ACC112 (cell line): ENCODE data around the gene GPHN.
"Not testable (repeated sequence)": the region's sequence is repeated elsewhere in the genome, so short reads cannot be mapped to it uniquely, and the experiment has no call there.

ENCODE experiments used
- H2AFZ ChIP-seq: fragments of 200-600 bp; sonication (generic); one replicate; pipeline ENCODE4 v1.6.0; 2017; ENCODE audit warnings: antibody characterized with exemption, low read length; ENCODE audit not compliant: unreplicated experiment
- H3K27ac ChIP-seq: fragments of 200-600 bp; sonication (generic); 2 replicates; pipeline ENCODE4 v1.5.1; 2014; ENCODE audit warnings: low read depth, mild to moderate bottlenecking, antibody characterized with exemption, low read length, moderate library complexity
- H3K27me3 ChIP-seq: fragments of 200-600 bp; sonication (generic); 2 replicates; pipeline ENCODE4 v1.6.1; 2014; ENCODE audit warnings: mild to moderate bottlenecking, antibody characterized with exemption, low read length, moderate library complexity, mixed read lengths; ENCODE audit not compliant: insufficient read depth
- H3K36me3 ChIP-seq: fragments of 200-600 bp; sonication (generic); 2 replicates; pipeline ENCODE4 v1.6.1; 2016; ENCODE audit warnings: mild to moderate bottlenecking, antibody characterized with exemption, low read length, moderate library complexity, mixed read lengths; ENCODE audit not compliant: insufficient read depth
- H3K4me1 ChIP-seq: fragments of 200-600 bp; sonication (generic); one replicate; pipeline ENCODE4 v1.6.1; 2016; ENCODE audit warnings: low read length, mixed read lengths; ENCODE audit not compliant: insufficient read depth, unreplicated experiment, control insufficient read depth
- H3K4me3 ChIP-seq: fragments of 200-600 bp; sonication (generic); 2 replicates; pipeline ENCODE4 v1.5.1; 2014; ENCODE audit warnings: mild to moderate bottlenecking, low read depth, low read length
- H3K79me2 ChIP-seq: fragments of 200-600 bp; sonication (generic); one replicate; pipeline ENCODE4 v1.6.0; 2016; ENCODE audit warnings: low read length; ENCODE audit not compliant: control insufficient read depth, unreplicated experiment, insufficient read depth

GPHN gene

DNA sequence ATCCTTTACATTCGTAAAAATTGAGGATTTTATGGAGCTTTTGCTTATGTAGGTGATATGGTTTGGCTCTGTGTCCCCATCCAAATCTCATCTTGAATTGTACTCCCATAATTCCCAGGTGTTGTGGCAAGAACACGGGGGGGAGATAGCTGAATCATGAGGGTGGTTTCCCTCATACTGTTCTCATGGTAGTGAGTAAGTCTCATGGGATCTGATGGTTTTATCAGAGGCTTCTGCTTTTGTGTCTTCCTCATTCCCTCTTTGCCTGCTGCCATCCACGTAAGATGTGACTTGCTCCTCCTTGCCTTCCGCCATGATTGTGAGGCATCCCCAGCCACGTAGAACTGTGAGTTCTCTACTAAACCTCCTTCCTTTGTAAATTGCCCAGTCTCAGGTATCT lies 5.1 kb upstream of the GPHN start:
- not testable (repeated sequence) for H3K36me3 ChIP-seq, H3K27ac ChIP-seq, H2AFZ ChIP-seq, H3K79me2 ChIP-seq, H3K4me1 ChIP-seq, H3K4me3 ChIP-seq, H3K27me3 ChIP-seq

GRCh38 chr14:66503532-66503931 lies 4.4 kb upstream of the GPHN start:
- H3K27ac ChIP-seq, result no peak overlapping the region
- no peak overlapping the region for H2AFZ ChIP-seq
- no peak overlapping the region for H3K4me3 ChIP-seq
- no peaks in the 10 kb centered on the region for H3K4me1 ChIP-seq
- H3K79me2 ChIP-seq, result no peaks in the 10 kb centered on the region
- no peaks in the 10 kb centered on the region for H3K27me3 ChIP-seq
- H3K36me3 ChIP-seq, result no peaks in the 10 kb centered on the region

DNA sequence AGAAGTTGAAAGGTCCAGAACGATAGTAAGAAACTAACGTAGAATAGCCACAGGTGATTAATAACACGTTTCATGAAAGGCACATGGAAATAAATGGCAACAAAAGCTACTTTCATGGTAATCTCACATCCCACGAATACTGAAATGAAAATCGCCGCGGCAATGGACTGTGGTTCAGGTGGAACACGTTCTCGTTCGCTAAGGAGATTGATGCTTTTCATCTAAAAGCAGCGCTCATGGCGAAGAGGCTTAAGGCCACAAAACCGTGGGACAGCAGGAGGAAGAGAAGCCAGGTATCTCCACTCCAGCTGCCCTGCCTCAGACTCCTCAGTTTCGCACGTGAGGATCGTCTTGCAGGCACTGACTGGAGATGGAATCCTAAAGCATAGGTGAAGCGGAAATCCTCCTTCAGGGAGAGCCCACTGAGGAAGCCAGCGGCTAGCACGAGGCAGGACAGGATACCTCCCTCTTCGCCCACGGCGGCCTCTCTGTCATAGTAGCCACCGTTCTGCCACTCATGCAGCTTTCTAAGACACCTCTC lies 696 bp upstream of the GPHN start:
- Histone ChIP-seq H3K36me3 (no peaks in the 10 kb centered on the region), H2AFZ (peak overlapping the region; percentile 92), H3K27ac (peak overlapping the region; percentile 59), H3K27me3 (no peaks in the 10 kb centered on the region), H3K4me1 (peaks cover 4% of the 10 kb centered on the region), H3K79me2 (peaks cover 29% of the 10 kb centered on the region), H3K4me3 (peak overlapping the region; percentile 85)

GRCh38 chr14:66508547-66508845 lies 549 bp downstream of the GPHN start:
- H2AFZ ChIP-seq, result peak overlapping the region; percentile 81
- no peaks in the 10 kb centered on the region for H3K27me3 ChIP-seq
- H3K4me3 ChIP-seq, result peak overlapping the region; percentile 85
- H3K4me1 ChIP-seq, result peaks cover 4% of the 10 kb centered on the region
- peaks cover 36% of the 10 kb centered on the region for H3K79me2 ChIP-seq
- no peaks in the 10 kb centered on the region for H3K36me3 ChIP-seq
- peak overlapping the region; percentile 63 for H3K27ac ChIP-seq

- H3K4me3 ChIP-seq, result peak overlapping the region; percentile 85
- H2AFZ ChIP-seq, result peak overlapping the region; percentile 81
- peaks cover 37% of the 10 kb centered on the region for H3K79me2 ChIP-seq
- H3K36me3 ChIP-seq, result no peaks in the 10 kb centered on the region
- H3K27me3 ChIP-seq, result no peaks in the 10 kb centered on the region
- H3K27ac ChIP-seq, result peak overlapping the region; percentile 63; the same call in 1 of the 2 replicates
- peaks cover 4% of the 10 kb centered on the region for H3K4me1 ChIP-seq
Observed at GRCh38 chr14:66508846-66509621, 1.1 kb downstream of the GPHN start.

- no peaks in the 10 kb centered on the region for H3K36me3 ChIP-seq
- H3K27ac ChIP-seq, result no peak overlapping the region
- H2AFZ ChIP-seq, result no peak overlapping the region
- H3K4me1 ChIP-seq, result peaks cover 4% of the 10 kb centered on the region
- H3K27me3 ChIP-seq, result no peaks in the 10 kb centered on the region
- H3K4me3 ChIP-seq, result peak overlapping the region; percentile 85
- peaks cover 41% of the 10 kb centered on the region for H3K79me2 ChIP-seq
Observed at GRCh38 chr14:66509874-66510273, 1.9 kb downstream of the GPHN start.

GRCh38 chr14:66511849-66512248 lies 3.9 kb downstream of the GPHN start:
- H3K79me2 ChIP-seq, result peaks cover 48% of the 10 kb centered on the region
- no peak overlapping the region for H3K4me3 ChIP-seq
- no peak overlapping the region for H3K27ac ChIP-seq
- H3K36me3 ChIP-seq, result no peaks in the 10 kb centered on the region
- no peaks in the 10 kb centered on the region for H3K27me3 ChIP-seq
- no peak overlapping the region for H2AFZ ChIP-seq
- peaks cover 4% of the 10 kb centered on the region for H3K4me1 ChIP-seq

GRCh38 chr14:66514213-66514612 lies 6.3 kb downstream of the GPHN start:
- Histone ChIP-seq H3K79me2 (peaks cover 50% of the 10 kb centered on the region), H2AFZ (no peak overlapping the region), H3K36me3 (no peaks in the 10 kb centered on the region), H3K27me3 (no peaks in the 10 kb centered on the region), H3K27ac (no peak overlapping the region), H3K4me3 (no peak overlapping the region), H3K4me1 (peaks cover 4% of the 10 kb centered on the region)

GRCh38 chr14:66530526-66530925 lies 22.6 kb downstream of the GPHN start:
- no peak overlapping the region for H2AFZ ChIP-seq
- peaks cover 24% of the 10 kb centered on the region for H3K79me2 ChIP-seq
- no peaks in the 10 kb centered on the region for H3K4me1 ChIP-seq
- H3K27me3 ChIP-seq, result no peaks in the 10 kb centered on the region
- no peaks in the 10 kb centered on the region for H3K36me3 ChIP-seq
- no peak overlapping the region for H3K4me3 ChIP-seq
- H3K27ac ChIP-seq, result no peak overlapping the region

GRCh38 chr14:66539034-66539433 lies 31.1 kb downstream of the GPHN start:
- no peaks in the 10 kb centered on the region for H3K27me3 ChIP-seq
- no peak overlapping the region for H3K27ac ChIP-seq
- no peak overlapping the region for H2AFZ ChIP-seq
- no peak overlapping the region for H3K4me3 ChIP-seq
- H3K4me1 ChIP-seq, result no peaks in the 10 kb centered on the region
- H3K36me3 ChIP-seq, result no peaks in the 10 kb centered on the region
- peaks cover 15% of the 10 kb centered on the region for H3K79me2 ChIP-seq

GRCh38 chr14:66540038-66540437 lies 32.1 kb downstream of the GPHN start:
- no peaks in the 10 kb centered on the region for H3K27me3 ChIP-seq
- no peaks in the 10 kb centered on the region for H3K4me1 ChIP-seq
- peaks cover 12% of the 10 kb centered on the region for H3K79me2 ChIP-seq
- no peaks in the 10 kb centered on the region for H3K36me3 ChIP-seq
- no peak overlapping the region for H3K4me3 ChIP-seq
- H2AFZ ChIP-seq, result no peak overlapping the region
- no peak overlapping the region for H3K27ac ChIP-seq
